GM20000 (cell line): ENCODE measurements around the gene SLC8A1.

ENCODE experiments used
- DNase-seq: peaks from one replicate; pipeline ENCODE4 v3.0.0; 2012; ENCODE audit warnings: low spot score
- CTCF ChIP-seq: IDR thresholded peaks from 2 replicates; pipeline ENCODE4 v1.5.1; 2012; ENCODE audit warnings: mild to moderate bottlenecking, control low read depth; ENCODE audit errors: extremely low read depth, missing control alignments

The SLC8A1 gene

DNA sequence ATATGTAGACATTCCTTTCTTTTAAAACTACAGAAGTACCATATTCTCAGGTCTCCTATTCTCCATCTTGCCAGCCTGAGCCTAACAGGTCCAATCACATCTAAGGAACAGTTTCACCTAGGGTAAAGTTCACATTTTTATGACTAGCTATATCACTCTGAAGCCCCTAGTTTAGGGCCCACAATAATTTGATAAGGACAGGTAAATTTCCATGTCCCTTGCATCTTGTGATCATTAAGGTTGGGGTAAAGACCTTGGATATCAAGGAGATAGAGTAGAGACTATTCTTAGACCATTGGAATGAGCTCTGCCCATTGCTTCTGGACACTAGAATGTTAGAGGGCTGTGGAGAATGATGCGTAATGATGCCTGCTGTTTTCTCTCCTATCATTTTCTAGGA lies 185.7 kb downstream of the SLC8A1 start:
- DNase-seq: no peak
- no peak for TF ChIP-seq CTCF

- TF ChIP-seq CTCF: no peak
- DNase-seq: no peak
These were observed 186.3 kb downstream of the SLC8A1 start for GRCh38 chr2:40265602-40266001.

- TF ChIP-seq CTCF: no peak
- DNase-seq: no peak
These were observed 190.8 kb downstream of the SLC8A1 start for GRCh38 chr2:40261042-40261441.

DNA sequence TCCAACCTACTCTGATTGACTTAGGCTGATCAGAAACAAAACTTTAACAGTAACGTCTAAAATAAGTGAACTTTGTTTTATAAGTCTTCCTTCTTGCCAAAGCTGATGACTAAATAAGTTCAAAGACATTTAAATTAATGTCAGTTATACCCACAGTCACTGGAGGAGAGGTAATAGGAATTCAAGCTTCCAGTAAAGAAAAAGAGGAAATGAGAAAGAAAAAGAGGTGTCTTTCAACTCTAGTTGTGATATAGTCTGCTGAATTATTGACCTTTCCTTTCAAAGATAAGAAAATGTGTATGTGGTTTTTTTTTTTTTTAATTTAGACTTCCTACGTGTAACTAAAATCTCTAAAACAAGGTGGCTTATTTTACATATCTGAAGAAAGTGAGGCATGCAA lies 191.5 kb downstream of the SLC8A1 start:
- no peak for DNase-seq
- TF ChIP-seq CTCF: no peak

- no peak for DNase-seq
- TF ChIP-seq CTCF: no peak
These were observed 192.0 kb downstream of the SLC8A1 start for GRCh38 chr2:40259900-40260299.

DNA sequence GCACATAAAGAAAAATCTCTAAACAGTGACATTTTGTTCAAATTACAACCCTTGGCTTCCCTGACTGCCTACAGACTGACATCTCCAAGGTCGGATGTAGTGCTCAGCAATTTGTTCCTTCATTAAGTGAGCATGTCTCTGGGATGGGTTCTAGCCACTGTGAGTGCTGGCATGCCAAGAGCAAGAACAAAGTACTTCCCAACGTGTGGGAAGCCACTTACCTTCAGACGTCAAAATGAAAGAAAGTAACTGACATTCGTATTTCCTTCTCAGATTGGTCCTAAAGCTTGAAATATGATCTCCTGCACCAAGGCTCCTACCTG lies 193.8 kb downstream of the SLC8A1 start:
- TF ChIP-seq CTCF: no peak
- no peak for DNase-seq

DNA sequence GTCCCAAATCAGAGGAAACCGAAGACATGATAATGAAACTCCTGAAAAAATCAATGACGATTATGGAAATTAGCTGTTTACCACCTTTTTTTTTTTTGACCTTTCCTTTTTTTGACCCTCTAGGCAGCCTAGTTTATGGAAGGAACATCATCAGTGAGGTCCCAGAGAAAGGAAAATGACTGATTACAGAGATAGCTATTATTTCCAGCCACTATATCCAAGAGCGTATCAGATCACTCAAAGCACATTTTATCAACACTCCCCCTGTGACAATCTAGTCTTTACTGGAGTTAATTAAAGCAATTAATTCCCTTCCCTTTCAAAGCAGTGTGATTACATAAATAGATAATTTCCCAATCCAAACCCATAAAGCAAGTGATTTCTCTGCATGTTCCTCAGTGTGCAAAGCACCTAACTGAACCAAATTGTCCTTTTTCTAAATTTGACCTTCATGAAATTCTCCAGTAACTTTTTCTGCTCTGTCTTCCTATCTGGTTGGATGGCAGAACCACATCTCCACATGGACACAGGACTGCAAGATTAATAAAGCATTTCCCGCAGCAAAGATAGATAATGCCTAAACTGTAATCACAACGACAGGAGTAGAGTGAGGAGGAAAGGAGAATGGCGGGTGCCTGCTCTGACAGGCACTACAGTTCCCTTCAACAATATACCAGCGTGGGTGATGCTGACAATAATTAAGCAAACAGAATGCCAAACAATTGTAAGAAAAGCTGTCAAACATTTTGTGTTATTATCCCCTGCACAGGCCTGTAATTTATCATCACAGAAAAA lies 194.4 kb downstream of the SLC8A1 start:
- DNase-seq: no peak
- TF ChIP-seq CTCF: no peak
